GM12878 (cell line): ENCODE results near the gene SNX8. TPM values are rescaled to one million over a fixed set of nuclear protein-coding genes. Genes with fewer than 3 reads are reported as not detected.

Source experiments
- ATF7 ChIP-seq: fragments of 450-650 bp; IDR thresholded peaks from 2 replicates; pipeline ENCODE4 v1.6.1; 2016; ENCODE audit warnings: low read depth, mild to moderate bottlenecking
- BHLHE40 ChIP-seq, 2 experiments: fragments of 450-650 bp in 1 of 2; IDR thresholded peaks; 2 replicates each; pipeline ENCODE4 v1.6.1; 2011 to 2017; ENCODE audit warnings: low read depth in 2 of 2, borderline replicate concordance in 1 of 2, improper control_type of control experiment in 1 of 2, low read length in 1 of 2, mild to moderate bottlenecking in 1 of 2
- CREB1 ChIP-seq: IDR thresholded peaks from 2 replicates; pipeline ENCODE4 v1.6.1; 2012; ENCODE audit warnings: low read depth, mild to moderate bottlenecking, inconsistent platforms
- ETV6 ChIP-seq, 2 experiments: fragments of 450-650 bp in 1 of 2; IDR thresholded peaks in 1 of 2; conservative IDR thresholded peaks in 1 of 2; 2 replicates each; pipeline ENCODE4 v1.6.1; 2014; ENCODE audit warnings: antibody characterized with exemption in 1 of 2, borderline replicate concordance in 1 of 2, low read depth in 1 of 2, mild to moderate bottlenecking in 1 of 2, moderate library complexity in 1 of 2
- EZH2 ChIP-seq: IDR thresholded peaks from 2 replicates; pipeline ENCODE4 v1.6.1; 2012; ENCODE audit warnings: low read depth, mild to moderate bottlenecking, control low read depth, inconsistent platforms, low read length, borderline replicate concordance; ENCODE audit not compliant: control insufficient read depth
- HCFC1 ChIP-seq: fragments of 150-350 bp; IDR thresholded peaks from 2 replicates; pipeline ENCODE4 v1.6.1; 2014; ENCODE audit warnings: low read length
- IRF4 ChIP-seq: IDR thresholded peaks from 2 replicates; pipeline ENCODE4 v1.6.1; 2011; ENCODE audit warnings: low read depth, low read length
- KAT2A ChIP-seq: conservative IDR thresholded peaks from 2 replicates; pipeline ENCODE4 v1.6.1; 2011; ENCODE audit warnings: low read depth, low read length; ENCODE audit not compliant: control insufficient read depth
- KDM1A ChIP-seq: fragments of 200-600 bp; sonication (generic); IDR thresholded peaks from 2 replicates; pipeline ENCODE4 v1.6.1; 2016; ENCODE audit warnings: borderline replicate concordance
- RUNX3 ChIP-seq: IDR thresholded peaks from 2 replicates; pipeline ENCODE4 v1.6.1; 2012; ENCODE audit warnings: low read length, inconsistent platforms
- STAT1 ChIP-seq: fragments of 450-650 bp; conservative IDR thresholded peaks from 2 replicates; pipeline ENCODE4 v1.6.1; 2014; ENCODE audit warnings: antibody characterized with exemption, mild to moderate bottlenecking
- ZSCAN29 ChIP-seq: fragments of 450-650 bp; IDR thresholded peaks from 2 replicates; pipeline ENCODE4 v1.6.1; 2017; ENCODE audit warnings: mild to moderate bottlenecking, moderate library complexity
- polyA plus RNA-seq, 11 experiments: library from polyadenylated mRNA; depleted of rRNA in 4 of 11; unstranded in 6 of 11; stranded (reverse) in 5 of 11; fragments of >200 nt; fragmentation: Nextera tagmentation in 4 of 11; fragmentation: Illumina TruSeq in 1 of 11; extraction: Ambion mirVana in 4 of 11; extraction: Trizol in 1 of 11; gene quantifications; 1 replicate in 1 of 11; 2 replicates in 10 of 11; pipeline versions ENCODE4 v1.2.1 to v1.2.3, GENCODE V29; 2011 to 2016; ENCODE audit warnings: inconsistent platforms in 2 of 11, missing spikeins in 2 of 11, low read depth in 1 of 11
- total RNA-seq, 4 experiments: library from RNA; depleted of rRNA in 3 of 4; stranded (reverse); fragments of >200 nt in 3 of 4; fragmentation: Illumina TruSeq in 1 of 4; extraction: Trizol in 1 of 4; gene quantifications; 2 replicates each; pipeline versions ENCODE4 v1.2.1 to v1.2.3, GENCODE V29; 2013 to 2021
- TF ChIP-seq, protein P1 (sequence below): IDR thresholded peaks from 2 replicates; pipeline ENCODE4 v1.6.1; 2012; ENCODE audit warnings: low read length, inconsistent platforms
- TF ChIP-seq, protein P2 (sequence below): IDR thresholded peaks from 2 replicates; pipeline ENCODE4 v1.6.1; 2012; ENCODE audit warnings: mild to moderate bottlenecking, low read depth, low read length
- TF ChIP-seq, protein P3 (sequence below): IDR thresholded peaks from 2 replicates; pipeline ENCODE4 v1.6.1; 2012; ENCODE audit warnings: improper control_type of control experiment, low read depth, low read length; ENCODE audit not compliant: insufficient replicate concordance
- TF ChIP-seq, protein P4 (sequence below): IDR thresholded peaks from 2 replicates; pipeline ENCODE4 v1.6.1; 2011; ENCODE audit warnings: mild to moderate bottlenecking, low read depth, low read length, moderate library complexity; ENCODE audit not compliant: insufficient replicate concordance
- TF ChIP-seq, protein P5 (sequence below): IDR thresholded peaks from 2 replicates; pipeline ENCODE4 v1.6.1; 2011; ENCODE audit warnings: low read depth, low read length, improper control_type of control experiment, borderline replicate concordance

Gene SNX8
- total and polyA plus RNA-seq, 10 of the 15 experiments (the other 5 are each of a cell fraction or from before 2014, with no cell fraction given): 6.4 to 210 (median 97.6) TPM

DNA sequence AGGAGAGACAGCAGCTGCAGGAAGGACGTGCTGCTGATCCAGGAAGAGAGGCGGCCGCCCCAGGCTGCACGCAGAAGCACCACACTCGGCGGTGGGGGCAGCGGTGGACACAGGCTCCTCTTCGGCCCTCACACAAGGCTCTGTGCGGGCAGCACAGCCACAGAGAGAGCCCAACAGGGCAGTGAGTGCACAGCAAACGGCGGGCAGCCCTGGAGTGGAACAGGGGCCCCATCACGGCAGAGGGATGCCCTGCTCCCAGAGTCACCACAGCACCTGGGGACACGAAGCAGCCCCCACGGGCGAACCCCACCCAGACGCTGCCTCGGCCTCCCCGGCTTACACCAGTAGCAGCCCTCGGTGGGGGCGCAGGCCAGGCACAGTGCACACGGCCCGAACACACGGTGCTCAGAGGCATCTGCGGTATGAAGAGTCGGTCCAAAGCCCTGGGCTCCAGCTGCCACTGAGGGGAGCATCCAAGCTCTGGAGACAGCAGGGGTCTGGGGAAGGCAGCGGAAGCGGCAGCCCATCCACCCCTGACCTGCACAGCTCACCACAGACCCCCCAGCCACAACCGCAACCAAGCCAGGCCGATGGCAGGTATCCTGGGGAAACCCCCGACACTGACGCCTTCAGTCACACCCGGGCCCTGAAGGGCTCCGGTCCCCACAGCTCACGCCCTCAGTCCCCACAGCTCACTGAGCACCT lies 55.4 kb downstream of the SNX8 start (continued):
- TF ChIP-seq, protein P1, sequence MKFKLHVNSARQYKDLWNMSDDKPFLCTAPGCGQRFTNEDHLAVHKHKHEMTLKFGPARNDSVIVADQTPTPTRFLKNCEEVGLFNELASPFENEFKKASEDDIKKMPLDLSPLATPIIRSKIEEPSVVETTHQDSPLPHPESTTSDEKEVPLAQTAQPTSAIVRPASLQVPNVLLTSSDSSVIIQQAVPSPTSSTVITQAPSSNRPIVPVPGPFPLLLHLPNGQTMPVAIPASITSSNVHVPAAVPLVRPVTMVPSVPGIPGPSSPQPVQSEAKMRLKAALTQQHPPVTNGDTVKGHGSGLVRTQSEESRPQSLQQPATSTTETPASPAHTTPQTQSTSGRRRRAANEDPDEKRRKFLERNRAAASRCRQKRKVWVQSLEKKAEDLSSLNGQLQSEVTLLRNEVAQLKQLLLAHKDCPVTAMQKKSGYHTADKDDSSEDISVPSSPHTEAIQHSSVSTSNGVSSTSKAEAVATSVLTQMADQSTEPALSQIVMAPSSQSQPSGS: no peak
- TF ChIP-seq, protein P2, sequence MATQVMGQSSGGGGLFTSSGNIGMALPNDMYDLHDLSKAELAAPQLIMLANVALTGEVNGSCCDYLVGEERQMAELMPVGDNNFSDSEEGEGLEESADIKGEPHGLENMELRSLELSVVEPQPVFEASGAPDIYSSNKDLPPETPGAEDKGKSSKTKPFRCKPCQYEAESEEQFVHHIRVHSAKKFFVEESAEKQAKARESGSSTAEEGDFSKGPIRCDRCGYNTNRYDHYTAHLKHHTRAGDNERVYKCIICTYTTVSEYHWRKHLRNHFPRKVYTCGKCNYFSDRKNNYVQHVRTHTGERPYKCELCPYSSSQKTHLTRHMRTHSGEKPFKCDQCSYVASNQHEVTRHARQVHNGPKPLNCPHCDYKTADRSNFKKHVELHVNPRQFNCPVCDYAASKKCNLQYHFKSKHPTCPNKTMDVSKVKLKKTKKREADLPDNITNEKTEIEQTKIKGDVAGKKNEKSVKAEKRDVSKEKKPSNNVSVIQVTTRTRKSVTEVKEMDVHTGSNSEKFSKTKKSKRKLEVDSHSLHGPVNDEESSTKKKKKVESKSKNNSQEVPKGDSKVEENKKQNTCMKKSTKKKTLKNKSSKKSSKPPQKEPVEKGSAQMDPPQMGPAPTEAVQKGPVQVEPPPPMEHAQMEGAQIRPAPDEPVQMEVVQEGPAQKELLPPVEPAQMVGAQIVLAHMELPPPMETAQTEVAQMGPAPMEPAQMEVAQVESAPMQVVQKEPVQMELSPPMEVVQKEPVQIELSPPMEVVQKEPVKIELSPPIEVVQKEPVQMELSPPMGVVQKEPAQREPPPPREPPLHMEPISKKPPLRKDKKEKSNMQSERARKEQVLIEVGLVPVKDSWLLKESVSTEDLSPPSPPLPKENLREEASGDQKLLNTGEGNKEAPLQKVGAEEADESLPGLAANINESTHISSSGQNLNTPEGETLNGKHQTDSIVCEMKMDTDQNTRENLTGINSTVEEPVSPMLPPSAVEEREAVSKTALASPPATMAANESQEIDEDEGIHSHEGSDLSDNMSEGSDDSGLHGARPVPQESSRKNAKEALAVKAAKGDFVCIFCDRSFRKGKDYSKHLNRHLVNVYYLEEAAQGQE: no peak
- TF ChIP-seq ATF7: peak; percentile 54; the same call in 1 of the 2 replicates
- no peak for TF ChIP-seq STAT1
- TF ChIP-seq, protein P3, sequence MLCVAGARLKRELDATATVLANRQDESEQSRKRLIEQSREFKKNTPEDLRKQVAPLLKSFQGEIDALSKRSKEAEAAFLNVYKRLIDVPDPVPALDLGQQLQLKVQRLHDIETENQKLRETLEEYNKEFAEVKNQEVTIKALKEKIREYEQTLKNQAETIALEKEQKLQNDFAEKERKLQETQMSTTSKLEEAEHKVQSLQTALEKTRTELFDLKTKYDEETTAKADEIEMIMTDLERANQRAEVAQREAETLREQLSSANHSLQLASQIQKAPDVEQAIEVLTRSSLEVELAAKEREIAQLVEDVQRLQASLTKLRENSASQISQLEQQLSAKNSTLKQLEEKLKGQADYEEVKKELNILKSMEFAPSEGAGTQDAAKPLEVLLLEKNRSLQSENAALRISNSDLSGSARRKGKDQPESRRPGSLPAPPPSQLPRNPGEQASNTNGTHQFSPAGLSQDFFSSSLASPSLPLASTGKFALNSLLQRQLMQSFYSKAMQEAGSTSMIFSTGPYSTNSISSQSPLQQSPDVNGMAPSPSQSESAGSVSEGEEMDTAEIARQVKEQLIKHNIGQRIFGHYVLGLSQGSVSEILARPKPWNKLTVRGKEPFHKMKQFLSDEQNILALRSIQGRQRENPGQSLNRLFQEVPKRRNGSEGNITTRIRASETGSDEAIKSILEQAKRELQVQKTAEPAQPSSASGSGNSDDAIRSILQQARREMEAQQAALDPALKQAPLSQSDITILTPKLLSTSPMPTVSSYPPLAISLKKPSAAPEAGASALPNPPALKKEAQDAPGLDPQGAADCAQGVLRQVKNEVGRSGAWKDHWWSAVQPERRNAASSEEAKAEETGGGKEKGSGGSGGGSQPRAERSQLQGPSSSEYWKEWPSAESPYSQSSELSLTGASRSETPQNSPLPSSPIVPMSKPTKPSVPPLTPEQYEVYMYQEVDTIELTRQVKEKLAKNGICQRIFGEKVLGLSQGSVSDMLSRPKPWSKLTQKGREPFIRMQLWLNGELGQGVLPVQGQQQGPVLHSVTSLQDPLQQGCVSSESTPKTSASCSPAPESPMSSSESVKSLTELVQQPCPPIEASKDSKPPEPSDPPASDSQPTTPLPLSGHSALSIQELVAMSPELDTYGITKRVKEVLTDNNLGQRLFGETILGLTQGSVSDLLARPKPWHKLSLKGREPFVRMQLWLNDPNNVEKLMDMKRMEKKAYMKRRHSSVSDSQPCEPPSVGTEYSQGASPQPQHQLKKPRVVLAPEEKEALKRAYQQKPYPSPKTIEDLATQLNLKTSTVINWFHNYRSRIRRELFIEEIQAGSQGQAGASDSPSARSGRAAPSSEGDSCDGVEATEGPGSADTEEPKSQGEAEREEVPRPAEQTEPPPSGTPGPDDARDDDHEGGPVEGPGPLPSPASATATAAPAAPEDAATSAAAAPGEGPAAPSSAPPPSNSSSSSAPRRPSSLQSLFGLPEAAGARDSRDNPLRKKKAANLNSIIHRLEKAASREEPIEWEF: no peak
- TF ChIP-seq, protein P4, sequence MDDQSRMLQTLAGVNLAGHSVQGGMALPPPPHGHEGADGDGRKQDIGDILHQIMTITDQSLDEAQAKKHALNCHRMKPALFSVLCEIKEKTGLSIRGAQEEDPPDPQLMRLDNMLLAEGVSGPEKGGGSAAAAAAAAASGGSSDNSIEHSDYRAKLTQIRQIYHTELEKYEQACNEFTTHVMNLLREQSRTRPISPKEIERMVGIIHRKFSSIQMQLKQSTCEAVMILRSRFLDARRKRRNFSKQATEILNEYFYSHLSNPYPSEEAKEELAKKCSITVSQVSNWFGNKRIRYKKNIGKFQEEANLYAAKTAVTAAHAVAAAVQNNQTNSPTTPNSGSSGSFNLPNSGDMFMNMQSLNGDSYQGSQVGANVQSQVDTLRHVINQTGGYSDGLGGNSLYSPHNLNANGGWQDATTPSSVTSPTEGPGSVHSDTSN: no peak
- TF ChIP-seq KDM1A: no peak
- no peak for TF ChIP-seq KAT2A
- TF ChIP-seq IRF4: no peak
- TF ChIP-seq HCFC1: no peak
- TF ChIP-seq ZSCAN29: no peak
- TF ChIP-seq EZH2: no peak
- no peak for TF ChIP-seq ETV6 (conservative IDR thresholded peaks at IDR 0.05 in 1 of 2, IDR thresholded peaks at IDR 0.05 in 1 of 2; ENCODE audit: borderline replicate concordance in 1 of 2, low read depth in 1 of 2)
- TF ChIP-seq CREB1: no peak; the same call in 1 of the 2 replicates
- TF ChIP-seq BHLHE40 (IDR thresholded peaks at IDR 0.05; ENCODE audit: borderline replicate concordance in 1 of 2, low read depth in 2 of 2, low read length in 1 of 2): peak; percentile 55 to 77
- TF ChIP-seq RUNX3: peak; percentile 96
- TF ChIP-seq, protein P5, sequence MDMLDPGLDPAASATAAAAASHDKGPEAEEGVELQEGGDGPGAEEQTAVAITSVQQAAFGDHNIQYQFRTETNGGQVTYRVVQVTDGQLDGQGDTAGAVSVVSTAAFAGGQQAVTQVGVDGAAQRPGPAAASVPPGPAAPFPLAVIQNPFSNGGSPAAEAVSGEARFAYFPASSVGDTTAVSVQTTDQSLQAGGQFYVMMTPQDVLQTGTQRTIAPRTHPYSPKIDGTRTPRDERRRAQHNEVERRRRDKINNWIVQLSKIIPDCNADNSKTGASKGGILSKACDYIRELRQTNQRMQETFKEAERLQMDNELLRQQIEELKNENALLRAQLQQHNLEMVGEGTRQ: no peak
